NB4 (cell line): Measurements from ENCODE around the gene FILIP1L.

Source experiments
- CTCF ChIP-seq: IDR thresholded peaks from one replicate; pipeline ENCODE4 v1.5.1; 2012; ENCODE audit warnings: low read depth, low read length
- MAX ChIP-seq: IDR thresholded peaks from 2 replicates; pipeline ENCODE4 v1.6.1; 2011; ENCODE audit warnings: low read depth, low read length
- MYC ChIP-seq: IDR thresholded peaks from 2 replicates; pipeline ENCODE4 v1.6.1; 2011; ENCODE audit warnings: low read depth, low read length
- POLR2A ChIP-seq: IDR thresholded peaks from 2 replicates; pipeline ENCODE4 v1.6.1; 2011; ENCODE audit warnings: mild to moderate bottlenecking; ENCODE audit not compliant: insufficient read length; ENCODE audit errors: extremely low read depth

GRCh38 chr3:99931059-99931458 lies 183.2 kb downstream of the FILIP1L start:
- TF ChIP-seq POLR2A: no peak
- no peak for TF ChIP-seq CTCF
- no peak for TF ChIP-seq MAX
- TF ChIP-seq MYC: no peak
